AG04449 (cell line): ENCODE results near the gene PCDHGA8.
A peak's percentile ranks its signal among the peaks of the same experiment; 100 is the strongest.
"Not testable (repeated sequence)": the region's sequence is repeated elsewhere in the genome, so short reads cannot be mapped to it uniquely, and the experiment has no call there.

Source experiments
- CTCF ChIA-PET: fragments of 350-600 bp; formaldehyde crosslinking; extraction: SDS; loops from one replicate; lab custom pipeline; 2021; ENCODE audit warnings: antibody characterized with exemption; lab: Yijun Ruan, JAX
- POLR2A ChIA-PET: fragments of 400-600, 350-600 bp; formaldehyde crosslinking; extraction: SDS; loops from one replicate; lab custom pipeline; 2020; ENCODE audit warnings: antibody characterized with exemption, inconsistent platforms; lab: Yijun Ruan, JAX
- DNase-seq: peaks from one replicate; pipeline ENCODE4 v3.0.0-alpha.2; 2010; ENCODE audit warnings: low read depth, low spot score
- H3K4me3 ChIP-seq: 2 replicates; pipeline ENCODE4 v1.5.1; 2011; ENCODE audit warnings: low read depth, mild to moderate bottlenecking, control low read depth, low read length
- TF ChIP-seq, protein P1 (sequence below): IDR thresholded peaks from one replicate; pipeline ENCODE4 v1.5.1; 2011; ENCODE audit warnings: mild to moderate bottlenecking, moderate library complexity, low read length, control low read depth, inconsistent platforms; ENCODE audit not compliant: insufficient read depth; ENCODE audit errors: missing control alignments

Gene PCDHGA8

DNA sequence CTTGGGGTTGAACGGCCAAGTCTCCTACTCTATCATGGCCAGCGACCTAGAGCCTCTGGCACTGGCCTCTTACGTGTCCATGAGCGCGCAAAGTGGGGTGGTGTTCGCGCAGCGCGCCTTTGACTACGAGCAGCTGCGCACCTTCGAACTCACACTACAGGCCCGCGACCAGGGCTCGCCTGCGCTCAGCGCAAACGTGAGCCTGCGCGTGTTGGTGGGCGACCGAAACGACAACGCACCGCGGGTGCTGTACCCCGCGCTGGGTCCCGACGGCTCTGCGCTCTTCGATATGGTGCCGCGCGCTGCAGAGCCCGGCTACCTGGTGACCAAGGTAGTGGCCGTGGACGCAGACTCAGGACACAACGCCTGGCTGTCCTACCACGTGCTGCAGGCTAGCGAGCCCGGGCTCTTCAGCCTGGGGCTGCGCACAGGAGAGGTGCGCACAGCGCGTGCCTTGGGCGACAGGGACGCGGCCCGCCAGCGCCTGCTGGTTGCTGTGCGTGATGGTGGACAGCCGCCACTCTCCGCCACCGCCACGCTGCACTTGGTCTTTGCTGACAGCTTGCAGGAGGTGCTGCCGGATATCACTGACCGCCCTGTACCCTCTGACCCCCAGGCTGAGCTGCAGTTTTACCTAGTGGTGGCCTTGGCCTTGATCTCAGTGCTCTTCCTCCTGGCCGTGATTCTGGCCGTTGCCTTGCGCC, 7.3 kb downstream of the PCDHGA8 start:
- POLR2A ChIA-PET = no interaction called here
- H3K4me3 ChIP-seq = peak overlapping the region; percentile 25
- DNase-seq = no peak
- CTCF ChIA-PET = interaction anchor here (1.1 to 2.6 kb wide), 6 partner anchors 14 to 168 kb away, joined by 5 to 16 read pairs (median 7); partner anchors contain the start of gene PCDHGB7
- TF ChIP-seq, protein P1, sequence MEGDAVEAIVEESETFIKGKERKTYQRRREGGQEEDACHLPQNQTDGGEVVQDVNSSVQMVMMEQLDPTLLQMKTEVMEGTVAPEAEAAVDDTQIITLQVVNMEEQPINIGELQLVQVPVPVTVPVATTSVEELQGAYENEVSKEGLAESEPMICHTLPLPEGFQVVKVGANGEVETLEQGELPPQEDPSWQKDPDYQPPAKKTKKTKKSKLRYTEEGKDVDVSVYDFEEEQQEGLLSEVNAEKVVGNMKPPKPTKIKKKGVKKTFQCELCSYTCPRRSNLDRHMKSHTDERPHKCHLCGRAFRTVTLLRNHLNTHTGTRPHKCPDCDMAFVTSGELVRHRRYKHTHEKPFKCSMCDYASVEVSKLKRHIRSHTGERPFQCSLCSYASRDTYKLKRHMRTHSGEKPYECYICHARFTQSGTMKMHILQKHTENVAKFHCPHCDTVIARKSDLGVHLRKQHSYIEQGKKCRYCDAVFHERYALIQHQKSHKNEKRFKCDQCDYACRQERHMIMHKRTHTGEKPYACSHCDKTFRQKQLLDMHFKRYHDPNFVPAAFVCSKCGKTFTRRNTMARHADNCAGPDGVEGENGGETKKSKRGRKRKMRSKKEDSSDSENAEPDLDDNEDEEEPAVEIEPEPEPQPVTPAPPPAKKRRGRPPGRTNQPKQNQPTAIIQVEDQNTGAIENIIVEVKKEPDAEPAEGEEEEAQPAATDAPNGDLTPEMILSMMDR = no peak

GRCh38 chr5:141402553-141403243, 10.3 kb downstream of the PCDHGA8 start, which contains the start of gene PCDHGA9:
Gene PCDHGA9, plus strand, starts transcription at chr5:141402778. Its CDS starts 175 bp downstream, at chr5:141402953.
- ChIA-PET CTCF (interaction anchor here (0.6 to 1.8 kb wide), 9 partner anchors 11 to 165 kb away, joined by 3 to 11 read pairs (median 3); partner anchors contain the start of genes PCDHGA10, PCDHGA3, PCDHGA6 and PCDHGB7), POLR2A (no interaction called here)
- no peak for DNase-seq
- TF ChIP-seq, protein P1 = no peak
- peak within 1 kb of the TSS; percentile 34 for H3K4me3 ChIP-seq

DNA sequence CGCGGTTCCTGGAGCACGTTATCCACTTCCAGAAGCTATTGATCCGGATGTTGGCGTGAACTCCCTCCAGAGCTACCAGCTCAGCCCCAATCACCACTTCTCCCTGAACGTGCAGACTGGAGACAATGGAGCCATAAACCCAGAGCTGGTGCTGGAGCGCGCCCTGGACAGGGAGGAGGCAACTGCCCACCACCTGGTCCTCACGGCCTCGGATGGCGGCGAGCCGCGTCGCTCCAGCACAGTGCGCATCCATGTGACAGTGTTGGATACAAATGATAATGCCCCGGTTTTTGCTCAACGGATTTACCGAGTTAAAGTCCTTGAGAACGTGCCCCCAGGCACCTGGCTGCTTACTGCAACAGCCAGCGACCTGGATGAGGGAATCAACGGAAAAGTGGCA, 11.0 kb downstream of the PCDHGA8 start:
- ChIA-PET POLR2A (no interaction called here), CTCF (interaction anchor here (0.6 to 1.8 kb wide), 9 partner anchors 10 to 164 kb away, joined by 3 to 11 read pairs (median 3); partner anchors contain the start of genes PCDHGA10, PCDHGA3, PCDHGA6 and PCDHGB7)
- no peak for DNase-seq
- TF ChIP-seq, protein P1 = no peak
- no peak overlapping the region for H3K4me3 ChIP-seq

GRCh38 chr5:141407790-141408505, 15.5 kb downstream of the PCDHGA8 start, which contains the start of gene PCDHGB6:
Gene PCDHGB6, plus strand, starts transcription at chr5:141408021. Its CDS starts 182 bp downstream, at chr5:141408203.
- TF ChIP-seq, protein P1 = peak; percentile 43
- DNase-seq = not testable (repeated sequence)
- peak within 1 kb of the TSS; percentile 37 for H3K4me3 ChIP-seq

DNA sequence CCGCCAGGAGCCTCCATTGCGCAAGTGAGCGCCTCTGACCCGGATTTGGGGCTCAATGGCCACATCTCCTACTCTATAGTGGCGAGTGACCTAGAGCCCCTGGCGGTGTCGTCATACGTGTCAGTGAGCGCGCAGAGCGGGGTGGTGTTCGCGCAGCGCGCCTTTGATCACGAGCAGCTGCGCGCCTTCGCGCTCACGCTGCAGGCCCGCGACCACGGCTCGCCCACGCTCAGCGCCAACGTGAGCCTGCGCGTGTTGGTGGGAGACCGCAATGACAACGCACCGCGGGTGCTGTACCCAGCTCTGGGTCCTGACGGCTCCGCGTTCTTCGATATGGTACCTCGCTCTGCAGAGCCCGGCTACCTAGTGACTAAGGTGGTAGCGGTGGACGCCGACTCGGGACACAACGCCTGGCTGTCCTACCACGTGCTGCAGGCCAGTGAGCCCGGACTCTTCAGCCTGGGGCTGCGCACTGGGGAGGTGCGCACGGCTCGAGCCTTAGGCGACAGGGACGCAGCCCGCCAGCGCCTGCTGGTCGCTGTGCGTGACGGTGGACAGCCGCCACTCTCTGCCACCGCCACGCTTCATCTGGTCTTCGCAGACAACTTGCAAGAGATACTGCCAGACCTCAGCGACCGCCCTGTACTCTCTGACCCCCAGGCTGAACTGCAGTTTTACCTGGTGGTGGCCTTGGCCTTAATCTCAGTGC, 17.3 kb downstream of the PCDHGA8 start:
- no peak overlapping the region for H3K4me3 ChIP-seq
- POLR2A ChIA-PET = no interaction called here
- TF ChIP-seq, protein P1 = no peak
- no peak for DNase-seq
- CTCF ChIA-PET = interaction anchor here (0.9 to 16.4 kb wide), 5 partner anchors 90 to 158 kb away, joined by 3 to 288 read pairs (median 6); no protein-coding TSS in a partner anchor

More at GRCh38 chr5:141407790-141408505, 15.5 kb downstream of the PCDHGA8 start, which contains the start of gene PCDHGB6:
- POLR2A ChIA-PET = not testable (repeated sequence)
- CTCF ChIA-PET = interaction anchor here (1.1 to 4.8 kb wide), 10 partner anchors 10 to 159 kb away, joined by 3 to 43 read pairs (median 12); partner anchors contain the start of genes PCDHGA12, PCDHGA8, PCDHGB5 and PCDHGB7
